GM21447 (cell line): ENCODE data around the gene PSEN1.

ENCODE experiments used
- ATAC-seq: cut with Tn5 transposase; IDR thresholded peaks from one replicate; pipeline ENCODE4 v1.9.1; 2021; ENCODE audit not compliant: unreplicated experiment

PSEN1 gene

DNA sequence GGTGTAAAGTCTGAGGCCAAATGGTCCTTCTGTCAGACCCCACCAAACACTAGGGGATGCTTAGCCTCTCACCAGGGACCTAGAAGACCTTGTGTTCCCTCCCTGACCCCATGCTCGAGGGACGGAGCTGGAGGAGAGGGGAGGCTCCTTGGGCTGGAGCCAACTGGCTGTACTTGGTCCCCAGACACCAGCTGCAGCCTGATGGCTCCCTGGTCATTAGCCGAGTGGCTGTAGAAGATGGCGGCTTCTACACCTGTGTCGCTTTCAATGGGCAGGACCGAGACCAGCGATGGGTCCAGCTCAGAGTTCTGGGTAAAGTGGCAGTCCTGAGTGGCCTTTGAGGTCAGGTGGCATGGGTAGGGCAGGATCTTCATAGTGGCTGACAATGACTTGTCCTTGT, 130.0 kb downstream of the PSEN1 start:
- no peak for ATAC-seq

DNA sequence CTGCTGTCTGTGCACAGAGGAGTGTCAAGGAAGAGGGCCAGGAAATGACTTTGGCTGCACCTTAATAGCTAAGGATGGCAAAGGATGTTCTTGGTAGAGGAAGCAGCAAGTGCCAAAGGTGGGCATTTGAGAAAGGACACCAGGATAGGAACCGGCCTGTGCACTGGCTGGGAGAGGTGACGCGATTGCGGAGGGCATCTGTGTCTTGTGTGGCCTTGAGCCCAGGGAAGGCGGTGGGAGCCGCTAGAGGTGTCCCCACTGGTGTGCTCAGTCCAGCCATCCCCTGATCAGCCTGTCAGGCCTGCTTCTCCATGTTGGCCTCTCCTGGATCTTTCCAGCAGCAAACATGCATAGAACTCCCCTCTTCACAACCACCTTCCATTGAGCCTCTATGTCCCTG, 131.2 kb downstream of the PSEN1 start:
- no peak for ATAC-seq

DNA sequence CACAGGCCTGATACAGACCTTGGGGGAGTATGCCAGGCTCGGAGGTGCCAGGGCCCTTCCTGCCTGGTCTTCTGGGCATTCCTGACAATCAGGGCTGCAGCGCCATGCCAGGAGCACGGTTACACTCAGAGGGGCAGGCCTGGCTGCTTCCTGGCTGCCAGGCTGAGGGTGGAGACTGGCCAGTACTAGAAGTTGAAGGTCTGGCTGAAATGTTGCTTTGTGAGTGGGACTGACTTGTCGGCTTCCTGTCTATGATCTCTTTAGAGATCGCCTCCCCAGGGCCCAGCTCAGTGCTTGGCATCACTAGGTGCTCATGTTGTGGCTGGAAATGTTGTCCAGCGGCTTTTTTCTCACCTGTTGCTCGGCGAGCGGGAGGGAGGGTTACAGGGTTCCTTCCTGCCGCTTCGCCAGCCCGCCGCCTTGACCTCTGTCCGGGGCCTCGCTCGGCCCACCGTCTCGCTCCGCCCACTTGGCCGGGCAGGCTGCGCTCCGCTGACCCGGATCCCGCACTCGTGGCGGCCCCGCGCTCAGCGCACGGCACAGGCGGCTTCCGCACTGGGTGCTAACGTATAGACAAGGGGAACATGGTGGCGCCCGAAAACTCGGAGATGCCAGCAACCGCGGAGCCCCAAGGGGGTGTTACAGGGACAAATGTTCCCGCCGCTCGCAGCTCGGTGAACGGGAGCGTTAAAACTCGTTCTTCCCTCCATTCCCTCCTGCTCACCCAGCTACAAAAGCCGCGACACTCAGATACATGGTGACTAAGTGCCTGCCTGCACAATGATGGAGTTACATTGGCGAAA, 133.6 kb downstream of the PSEN1 start:
- peak; percentile 66 for ATAC-seq

DNA sequence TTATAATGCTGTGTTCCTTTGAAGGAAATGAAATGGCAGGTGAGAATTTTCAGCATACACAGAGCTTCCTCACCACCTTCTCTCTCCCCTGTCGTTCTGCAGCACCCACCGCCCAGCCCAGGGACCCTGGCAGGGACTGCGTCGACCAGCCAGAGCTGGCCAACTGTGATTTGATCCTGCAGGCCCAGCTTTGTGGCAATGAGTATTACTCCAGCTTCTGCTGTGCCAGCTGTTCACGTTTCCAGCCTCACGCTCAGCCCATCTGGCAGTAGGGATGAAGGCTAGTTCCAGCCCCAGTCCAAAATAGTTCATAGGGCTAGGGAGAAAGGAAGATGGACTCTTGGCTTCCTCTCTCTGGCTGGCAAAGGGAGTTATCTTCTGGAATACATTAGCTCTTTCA, 136.1 kb downstream of the PSEN1 start:
- no peak for ATAC-seq
